ENCODE data around the gene MAOA.
"Not testable (repeated sequence)": the region's sequence is repeated elsewhere in the genome, so short reads cannot be mapped to it uniquely, and the experiment has no call there.

Gene MAOA

GRCh38 chrX:43664258-43664657 is 8.2 kb downstream of the MAOA start:
- no peak for DNase-seq

GRCh38 chrX:43664708-43665107 is 8.6 kb downstream of the MAOA start:
- DNase-seq, result no peak

- no peak for DNase-seq
These were observed 10.3 kb downstream of the MAOA start for GRCh38 chrX:43666311-43666912.

DNA sequence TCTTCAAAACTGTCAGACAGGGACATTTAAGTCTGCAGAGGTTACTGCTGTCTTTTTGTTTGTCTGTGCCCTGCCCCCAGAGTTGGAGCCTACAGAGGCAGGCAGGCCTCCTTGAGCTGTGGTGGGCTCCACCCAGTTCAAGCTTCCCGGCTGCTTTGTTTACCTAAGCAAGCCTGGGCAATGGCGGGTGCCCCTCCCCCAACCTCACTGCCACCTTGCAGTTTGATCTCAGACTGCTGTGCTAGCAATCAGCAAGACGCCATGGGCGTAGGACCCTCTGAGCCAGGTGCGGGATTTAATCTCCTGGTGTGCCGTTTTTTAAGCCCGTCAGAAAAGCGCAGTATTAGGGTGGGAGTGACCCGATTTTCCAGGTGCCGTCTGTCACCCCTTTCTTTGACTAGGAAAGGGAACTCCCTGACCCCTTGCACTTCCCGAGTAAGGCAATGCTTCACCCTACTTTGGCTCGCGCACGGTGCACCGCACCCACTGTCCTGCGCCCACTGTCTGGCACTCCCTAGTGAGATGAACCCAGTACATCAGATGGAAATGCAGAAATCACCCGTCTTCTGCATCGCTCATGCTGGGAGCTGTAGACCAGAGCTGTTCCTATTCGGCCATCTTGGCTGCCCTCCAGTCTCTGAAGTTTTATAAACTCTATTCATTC is 20.0 kb downstream of the MAOA start:
- not testable (repeated sequence) for DNase-seq

- no peak for DNase-seq
These were observed 21.0 kb downstream of the MAOA start for GRCh38 chrX:43676971-43677572.

GRCh38 chrX:43677993-43678392 is 21.9 kb downstream of the MAOA start:
- DNase-seq, result no peak

GRCh38 chrX:43679058-43679457 is 23.0 kb downstream of the MAOA start:
- no peak for DNase-seq

- no peak for DNase-seq
These were observed 23.7 kb downstream of the MAOA start for GRCh38 chrX:43679778-43680177.

DNA sequence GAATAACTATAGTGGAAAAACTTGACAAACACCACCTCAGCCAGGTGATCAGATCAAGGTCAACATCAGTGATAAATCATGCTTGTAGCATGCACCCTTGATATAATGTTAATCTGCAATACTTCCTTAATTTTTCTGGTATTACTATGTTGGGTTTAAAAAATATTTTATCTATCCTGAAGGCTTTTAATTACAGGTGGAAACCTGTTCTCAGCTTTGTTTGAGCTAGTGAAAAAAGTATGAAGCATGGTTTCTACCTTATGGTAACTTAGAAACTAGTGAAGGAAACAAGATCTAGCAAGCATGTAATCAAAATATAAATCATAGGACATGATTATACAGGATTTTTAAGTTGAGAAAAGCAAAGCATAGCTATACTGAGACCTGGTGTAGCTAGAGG is 26.6 kb downstream of the MAOA start:
- DNase-seq, result no peak

DNA sequence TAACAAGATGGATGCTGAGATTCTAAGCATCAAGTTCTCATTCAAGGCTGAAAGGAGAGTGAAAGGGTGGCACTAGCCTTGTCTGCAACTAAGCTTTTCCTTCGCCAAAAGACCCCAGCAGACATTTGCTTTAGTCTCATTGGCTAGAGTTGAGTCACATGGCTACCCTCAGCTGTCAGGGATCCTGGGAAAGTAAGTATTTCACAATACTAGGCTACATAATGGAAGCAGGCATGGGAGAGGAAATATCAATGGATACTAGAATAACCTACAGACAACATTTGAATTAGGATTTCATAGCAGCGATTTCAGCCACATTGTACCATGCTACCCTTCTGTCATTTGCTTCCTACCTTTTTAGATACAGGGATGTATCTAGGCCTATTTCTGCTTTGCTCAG is 29.1 kb downstream of the MAOA start:
- no peak for DNase-seq

DNA sequence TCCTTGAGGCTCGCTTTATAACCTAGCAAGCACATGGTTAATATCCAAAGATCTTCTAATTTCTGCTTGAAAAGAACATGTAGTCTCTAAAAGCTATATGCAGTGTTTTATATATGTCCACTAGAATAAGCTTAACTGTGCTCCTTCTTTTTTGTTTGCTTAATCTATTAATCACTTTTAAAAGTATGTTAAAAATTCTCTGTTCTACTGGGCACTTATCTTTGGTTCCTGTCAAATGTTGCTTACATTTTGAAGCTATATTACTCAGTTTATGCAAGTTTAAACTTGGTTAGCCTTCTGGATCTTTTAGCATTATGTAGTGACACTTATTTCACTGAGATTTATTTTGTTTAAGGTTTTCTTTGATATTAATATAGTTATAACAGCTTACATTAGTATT is 32.5 kb downstream of the MAOA start:
- no peak for DNase-seq

DNA sequence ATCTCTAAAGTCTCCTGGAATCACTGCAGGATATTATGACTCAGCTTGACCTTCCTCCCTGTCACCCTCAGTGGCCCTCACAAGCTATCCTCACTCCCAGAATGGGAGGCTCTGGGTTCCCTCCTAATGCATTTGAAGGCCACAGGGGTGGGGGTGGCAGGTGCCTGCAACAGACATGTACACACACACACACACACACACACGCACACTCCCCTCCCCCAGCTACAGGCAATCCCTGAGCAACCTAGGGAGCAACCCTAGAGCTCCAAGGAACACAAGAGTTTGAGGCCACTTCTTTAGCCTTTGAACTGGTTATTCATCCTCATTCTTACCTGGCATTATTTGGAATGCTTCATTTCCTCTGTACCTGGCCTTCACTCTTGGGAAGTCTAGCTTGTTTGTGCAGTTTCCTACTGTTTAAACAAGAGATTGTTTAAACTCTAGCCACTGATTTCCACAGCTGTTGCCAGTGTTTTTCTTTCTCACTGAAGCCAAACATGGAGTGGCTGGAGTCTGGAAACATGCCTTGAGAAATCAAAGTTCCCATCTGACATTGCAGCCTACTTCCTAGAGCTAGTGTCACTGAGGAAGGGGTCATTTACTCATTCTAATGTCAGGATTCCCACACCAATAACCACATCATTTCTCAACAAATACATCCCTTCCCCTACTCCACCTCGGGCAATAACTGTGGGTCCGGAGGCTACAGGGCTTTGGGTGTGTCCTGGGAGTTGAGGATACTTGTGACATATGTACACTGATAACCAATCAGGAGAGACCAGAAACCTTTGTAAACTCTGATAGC is 37.7 kb downstream of the MAOA start:
- DNase-seq, result no peak

GRCh38 chrX:43699475-43699874 is 43.4 kb downstream of the MAOA start:
- DNase-seq, result no peak

DNA sequence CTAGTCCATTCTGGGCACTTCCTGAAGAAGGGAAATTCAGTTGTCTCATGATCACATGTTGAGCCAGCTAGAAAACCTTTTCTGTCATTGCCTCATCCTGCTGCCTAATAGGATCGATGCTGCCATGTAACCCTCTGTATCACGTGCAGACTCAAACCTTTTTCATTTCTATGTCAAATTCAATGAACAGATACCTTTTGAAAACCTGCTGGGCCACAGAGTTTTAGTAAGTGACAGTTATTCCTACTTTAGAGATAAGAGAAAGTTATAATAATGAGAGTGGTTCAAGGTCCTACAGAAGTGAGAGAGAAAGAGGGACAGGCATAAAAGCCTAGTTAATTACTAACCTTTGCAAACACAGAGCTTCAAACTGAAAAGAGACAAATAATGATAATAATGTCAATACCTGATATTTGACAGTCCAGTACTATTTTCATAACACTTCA is 46.0 kb downstream of the MAOA start:
- DNase-seq, result no peak

GRCh38 chrX:43702660-43703059 is 46.6 kb downstream of the MAOA start:
- no peak for DNase-seq

DNA sequence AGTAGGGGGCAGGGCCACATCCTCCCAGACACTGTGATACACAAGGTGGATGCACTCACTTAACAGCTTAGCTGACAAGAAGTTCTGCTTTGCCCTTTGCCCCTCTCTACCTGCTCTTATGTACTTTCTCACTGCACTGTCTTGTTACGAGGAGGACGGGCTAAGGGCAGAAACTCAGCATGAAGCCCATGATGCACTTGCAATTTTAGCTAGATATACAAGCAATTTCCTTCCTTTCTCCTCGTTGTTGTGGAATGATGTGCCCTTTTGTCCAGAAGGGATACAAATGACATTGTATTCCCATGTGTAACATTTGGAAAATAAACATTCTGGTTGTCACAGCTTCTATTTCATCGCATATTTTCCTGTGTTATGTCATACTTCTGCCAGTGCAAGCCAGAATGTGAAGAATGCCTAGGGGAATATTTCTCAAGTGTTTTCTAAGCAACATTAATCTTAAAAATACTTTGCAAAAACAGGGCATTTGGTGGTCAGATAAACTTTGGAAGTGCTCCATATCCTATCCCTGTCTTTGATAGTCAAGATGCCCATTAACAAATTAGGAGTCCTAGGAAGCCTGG is 47.2 kb downstream of the MAOA start:
- no peak for DNase-seq

DNA sequence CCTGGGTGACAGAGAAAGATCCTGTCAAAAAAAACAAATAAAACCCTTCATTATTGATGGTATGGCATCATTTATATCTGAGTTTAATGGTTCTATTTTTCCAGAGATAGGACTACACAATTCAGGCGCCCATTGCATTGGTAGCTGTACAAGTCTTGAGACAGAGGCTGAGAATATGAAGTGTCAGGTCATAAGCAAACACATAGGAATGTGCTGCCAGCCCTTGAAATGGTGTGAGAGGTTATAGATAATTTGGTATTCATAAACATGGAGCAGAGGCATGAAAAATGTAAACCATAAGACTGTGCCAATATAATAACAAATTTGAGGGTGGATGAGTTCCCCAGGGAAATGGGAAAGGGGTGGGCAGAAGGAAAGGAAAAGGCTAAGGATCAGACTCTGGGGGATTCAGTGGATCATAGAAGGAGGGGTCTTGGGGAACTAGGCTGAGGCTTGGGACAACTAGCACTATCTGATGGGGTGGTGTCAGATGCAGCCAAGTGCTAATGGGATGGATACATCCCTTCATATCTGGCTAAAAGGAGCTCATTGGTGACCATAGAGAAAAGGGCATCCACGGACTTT is 50.8 kb downstream of the MAOA start:
- DNase-seq, result no peak

GRCh38 chrX:43707812-43708548 is 51.9 kb downstream of the MAOA start:
- no peak for DNase-seq

DNA sequence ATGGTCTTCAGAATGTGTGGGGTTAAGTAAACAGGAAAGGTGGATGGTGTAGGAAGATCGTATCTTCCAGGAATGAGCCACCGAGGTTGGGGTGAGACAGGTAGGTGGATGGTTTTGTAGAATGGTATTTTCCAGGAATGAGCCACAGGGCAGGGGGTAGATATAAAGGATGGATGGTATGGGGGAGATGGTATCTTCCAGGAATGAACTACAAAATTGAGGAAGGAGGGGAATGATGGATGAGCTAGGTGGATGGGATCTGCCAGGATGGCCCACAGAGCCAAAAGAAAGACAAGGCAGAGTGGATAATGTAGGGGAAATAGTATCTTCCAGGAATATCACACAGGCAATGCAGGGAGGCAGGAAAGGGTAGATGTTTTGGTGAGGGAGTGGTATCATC is 60.0 kb downstream of the MAOA start:
- DNase-seq, result no peak

- DNase-seq, result no peak
These were observed 60.6 kb downstream of the MAOA start for GRCh38 chrX:43716696-43717095.

GRCh38 chrX:43717161-43717560 is 61.1 kb downstream of the MAOA start:
- DNase-seq, result no peak

DNA sequence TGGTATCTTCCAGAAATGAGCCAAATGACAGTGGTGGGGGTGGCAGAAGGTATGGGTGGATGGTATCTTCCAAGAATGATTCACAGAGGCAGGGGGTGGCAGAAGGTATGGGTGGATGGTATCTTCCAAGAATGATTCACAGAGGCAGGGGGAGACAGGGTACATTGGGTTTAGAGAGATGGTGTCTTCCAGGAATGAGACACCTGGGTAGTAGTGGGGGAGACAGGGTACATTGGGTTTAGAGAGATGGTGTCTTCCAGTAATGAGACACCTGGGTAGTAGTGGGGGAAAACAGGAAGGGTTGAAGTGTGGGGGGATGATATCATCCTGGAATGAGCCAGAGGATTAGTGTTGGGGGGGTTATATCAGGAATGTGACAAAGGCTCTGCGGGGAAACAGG is 62.0 kb downstream of the MAOA start:
- no peak for DNase-seq

All from activated CD4-positive, alpha-beta T cell treated with anti-CD3 and anti-CD28 coated beads for 1 hour (primary cell).